ENCODE measurements around the gene ITPKC. TPM values are rescaled to one million over a fixed set of nuclear protein-coding genes. Genes with fewer than 3 reads are reported as not detected.

The ITPKC gene
- total RNA-seq, 5 donors from 2014 or later (not counting 1 experiment from before 2014, with no cell fraction given): 5.9 to 11.8 (median 9.3) TPM

GRCh38 chr19:40750874-40751537, 34.1 kb downstream of the ITPKC start, which contains the start of gene SNRPA:
TSS of gene SNRPA (plus strand) at chr19:40751203. CDS start at chr19:40751409, 206 bp downstream.
- Mint-ChIP-seq H3K36me3 (peaks cover 17% of the 10 kb centered on the region), H3K9me3 (no peaks in the 10 kb centered on the region), H3K27ac (peak within 1 kb of the TSS; percentile 98 to 99), H3K27me3 (no peaks in the 10 kb centered on the region), H3K4me1 (peaks cover 41 to 54% (median 51%) of the 10 kb centered on the region in 3 donors), H3K4me3 (peak within 1 kb of the TSS; percentile 91 to 100 (median 97))
- peaks cover 15 to 60% of the 10 kb centered on the region in 2 experiments for H3K4me1 ChIP-seq (ENCODE audit: control insufficient read depth in 1 of 2, extremely low read depth in 1 of 2, insufficient read depth in 2 of 2, low read length in 2 of 2)
- ChIA-PET CTCF (interaction anchor here in 1 of 2 donors (0.8 to 1.5 kb wide), 5 partner anchors 27 to 68 kb away, joined by 3 to 19 read pairs (median 8); partner anchors contain the start of genes EGLN2 and RAB4B), POLR2A (interaction anchor here in 1 of 2 donors (0.9 to 1.2 kb wide), 4 partner anchors 27 to 512 kb away, joined by 4 to 13 read pairs (median 6); partner anchors contain the start of genes COQ8B, EGLN2, ITPKC and RAB4B)
- ATAC-seq (replicated peaks in 1 of 4): peak; percentile 75 to 77 (median 75)
- H3K27ac ChIP-seq (ENCODE audit: low read length): peak within 1 kb of the TSS; percentile 83
- no peaks in the 10 kb centered on the region for H3K27me3 ChIP-seq (replicated peaks in 1 of 2; ENCODE audit: control insufficient read depth in 2 of 2, extremely low read depth in 1 of 2, insufficient read depth in 2 of 2, low read length in 1 of 2)
- no peaks in the 10 kb centered on the region for H3K9me3 ChIP-seq
- DNase-seq: peak in 33 of 35 experiments; percentile 88 to 98 (median 94)
- WGBS (ENCODE audit: insufficient coverage): under 1% methylated on average over 44 of the region's 46 CpGs
- H3K36me3 ChIP-seq (ENCODE audit: control insufficient read depth in 2 of 2, extremely low read depth in 1 of 2, insufficient read depth in 1 of 2, low read length in 1 of 2): peaks cover 4 to 5% of the 10 kb centered on the region in 2 donors
- H3K4me3 ChIP-seq (ENCODE audit: control insufficient read depth in 1 of 2, extremely low read depth in 1 of 2, low read length in 1 of 2): peak within 1 kb of the TSS; percentile 91 to 92

- H3K36me3 ChIP-seq (ENCODE audit: control insufficient read depth in 2 of 2, extremely low read depth in 1 of 2, insufficient read depth in 1 of 2, low read length in 1 of 2): peaks cover 5 to 17% of the 10 kb centered on the region in 2 donors
- no peaks in the 10 kb centered on the region for H3K9me3 ChIP-seq
- Mint-ChIP-seq H3K27me3 (no peaks in the 10 kb centered on the region), H3K27ac (peak overlapping the region; percentile 98 to 99), H3K36me3 (peaks cover 26% of the 10 kb centered on the region), H3K4me1 (peaks cover 55 to 63% (median 63%) of the 10 kb centered on the region in 3 donors), H3K4me3 (peak overlapping the region; percentile 91 to 100 (median 97)), H3K9me3 (no peaks in the 10 kb centered on the region)
- DNase-seq (no peak), ATAC-seq (replicated peaks in 1 of 4) (no peak)
- 27% methylated on average over 8 of the region's 12 CpGs for WGBS (ENCODE audit: insufficient coverage)
- peak overlapping the region; percentile 81 for H3K27ac ChIP-seq (ENCODE audit: low read length)
- peaks cover 17 to 73% of the 10 kb centered on the region in 2 experiments for H3K4me1 ChIP-seq (ENCODE audit: control insufficient read depth in 1 of 2, extremely low read depth in 1 of 2, insufficient read depth in 2 of 2, low read length in 2 of 2)
- peak overlapping the region; percentile 91 to 92 for H3K4me3 ChIP-seq (ENCODE audit: control insufficient read depth in 1 of 2, extremely low read depth in 1 of 2, low read length in 1 of 2)
- ChIA-PET POLR2A (interaction anchor here (0.6 to 1.5 kb wide), 5 partner anchors 25 to 896 kb away, joined by 4 to 17 read pairs (median 5); partner anchors contain the start of genes COQ8B (in 1 of the 2), ITPKC (in 1 of the 2) and RAB4B (in 1 of the 2)), CTCF (interaction anchor here (0.6 to 1.0 kb wide), 3 partner anchors 25 to 606 kb away, joined by 3 to 5 read pairs (median 5); no protein-coding TSS in a partner anchor)
- H3K27me3 ChIP-seq (replicated peaks in 1 of 2; ENCODE audit: control insufficient read depth in 2 of 2, extremely low read depth in 1 of 2, insufficient read depth in 2 of 2, low read length in 1 of 2): no peaks in the 10 kb centered on the region
These were observed 35.4 kb downstream of the ITPKC start for GRCh38 chr19:40752257-40752781.

DNA sequence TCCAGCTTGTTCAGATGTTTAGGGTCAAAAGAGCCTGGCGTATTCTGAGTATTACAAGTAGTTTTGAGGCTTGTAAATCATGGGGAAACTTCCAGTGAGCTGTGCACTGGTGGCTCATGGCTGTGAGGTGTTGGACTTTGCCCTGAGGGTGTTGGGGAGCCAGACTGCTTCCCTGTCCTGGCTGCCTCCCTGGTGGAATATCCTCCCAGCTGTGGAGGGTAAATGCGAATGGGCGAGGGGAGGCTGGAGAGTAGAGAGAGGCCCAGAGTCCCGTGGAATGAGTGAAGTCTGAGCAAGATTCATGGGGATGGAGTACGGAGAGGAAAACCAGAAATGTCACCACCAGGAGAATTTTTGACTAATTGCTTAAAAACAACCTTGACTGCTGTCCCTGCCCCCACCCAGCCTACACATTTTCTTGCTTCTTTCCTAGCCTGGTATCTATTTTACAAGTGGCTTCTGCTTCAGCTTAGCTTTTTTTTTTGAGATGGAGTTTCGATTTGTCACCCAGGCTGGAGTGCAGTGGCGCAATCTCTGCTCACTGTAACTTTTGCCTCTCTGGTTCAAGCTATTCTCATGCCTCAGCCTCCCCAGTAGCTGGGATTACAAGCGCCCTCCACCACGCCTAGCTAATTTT, 37.8 kb downstream of the ITPKC start:
- H3K4me3 ChIP-seq (ENCODE audit: control insufficient read depth in 1 of 2, extremely low read depth in 1 of 2, low read length in 1 of 2): peak overlapping the region; percentile 25
- H3K36me3 Mint-ChIP-seq: peaks cover 37% of the 10 kb centered on the region
- peaks cover 17 to 74% of the 10 kb centered on the region in 2 experiments for H3K4me1 ChIP-seq (ENCODE audit: control insufficient read depth in 1 of 2, extremely low read depth in 1 of 2, insufficient read depth in 2 of 2, low read length in 2 of 2)
- H3K27me3 Mint-ChIP-seq: no peaks in the 10 kb centered on the region
- peaks cover 18 to 37% of the 10 kb centered on the region in 2 donors for H3K36me3 ChIP-seq (ENCODE audit: control insufficient read depth in 2 of 2, extremely low read depth in 1 of 2, insufficient read depth in 1 of 2, low read length in 1 of 2)
- H3K9me3 ChIP-seq: no peaks in the 10 kb centered on the region
- WGBS (ENCODE audit: insufficient coverage): 10% methylated on average over 2 of the region's 9 CpGs
- no peak for ATAC-seq (replicated peaks in 1 of 4)
- H3K9me3 Mint-ChIP-seq: no peaks in the 10 kb centered on the region
- peaks cover 52 to 63% (median 63%) of the 10 kb centered on the region in 3 donors for H3K4me1 Mint-ChIP-seq
- peak in 2 of 35 experiments; percentile 8 to 46 for DNase-seq
- POLR2A ChIA-PET: interaction anchor here (0.6 to 1.3 kb wide), 7 partner anchors 23 to 591 kb away, joined by 3 to 15 read pairs (median 6); partner anchors contain the start of gene RAB4B (in 1 of the 2)
- CTCF ChIA-PET: interaction anchor here (0.6 to 1.3 kb wide), 9 partner anchors 17 to 695 kb away, joined by 3 to 8 read pairs (median 5); partner anchors contain the start of genes EGLN2 (in 1 of the 2) and RAB4B (in 1 of the 2)
- H3K27ac ChIP-seq (ENCODE audit: low read length): peak overlapping the region; percentile 46
- no peaks in the 10 kb centered on the region for H3K27me3 ChIP-seq (replicated peaks in 1 of 2; ENCODE audit: control insufficient read depth in 2 of 2, extremely low read depth in 1 of 2, insufficient read depth in 2 of 2, low read length in 1 of 2)
- peak overlapping the region; percentile 65 to 91 (median 79) for H3K4me3 Mint-ChIP-seq
- peak overlapping the region; percentile 64 to 88 for H3K27ac Mint-ChIP-seq

DNA sequence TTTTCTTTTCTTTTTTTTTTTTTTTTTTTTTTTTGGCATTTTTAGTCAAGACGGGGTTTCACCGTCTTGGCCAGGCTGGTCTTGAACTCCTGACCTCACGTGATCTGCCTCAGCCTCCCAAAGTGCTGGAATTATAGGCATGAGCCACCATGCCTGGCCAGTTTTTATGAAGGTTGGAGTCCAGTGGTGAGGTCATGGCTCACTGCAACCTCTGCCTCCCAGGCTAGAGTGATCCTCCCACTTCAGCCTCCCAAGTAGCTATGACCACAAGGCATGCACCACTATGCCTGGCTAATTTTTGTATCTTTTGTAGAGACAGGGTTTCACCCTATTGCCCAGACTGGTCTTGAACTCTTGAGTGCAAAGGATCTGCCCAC, 38.3 kb downstream of the ITPKC start:
- ChIA-PET POLR2A (interaction anchor here (0.6 to 1.3 kb wide), 4 partner anchors 22 to 419 kb away, joined by 3 to 6 read pairs (median 6); partner anchors contain the start of gene RAB4B (in 1 of the 2)), CTCF (interaction anchor here (0.6 to 1.3 kb wide), 8 partner anchors 22 to 696 kb away, joined by 3 to 8 read pairs (median 4); partner anchors contain the start of genes EGLN2 (in 1 of the 2) and RAB4B (in 1 of the 2))
- Mint-ChIP-seq H3K36me3 (peaks cover 42% of the 10 kb centered on the region), H3K27me3 (no peaks in the 10 kb centered on the region), H3K4me3 (peak overlapping the region; percentile 39 to 91 (median 65)), H3K27ac (no peak overlapping the region), H3K9me3 (no peaks in the 10 kb centered on the region), H3K4me1 (peaks cover 47 to 63% (median 58%) of the 10 kb centered on the region in 3 donors)
- Histone ChIP-seq H3K9me3 (no peaks in the 10 kb centered on the region), H3K4me3 (ENCODE audit: control insufficient read depth in 1 of 2, extremely low read depth in 1 of 2, low read length in 1 of 2) (peak overlapping the region in 1 of 2 donors; percentile 25), H3K27ac (ENCODE audit: low read length) (peak overlapping the region; percentile 46), H3K27me3 (replicated peaks in 1 of 2; ENCODE audit: control insufficient read depth in 2 of 2, extremely low read depth in 1 of 2, insufficient read depth in 2 of 2, low read length in 1 of 2) (no peaks in the 10 kb centered on the region), H3K36me3 (ENCODE audit: control insufficient read depth in 2 of 2, extremely low read depth in 1 of 2, insufficient read depth in 1 of 2, low read length in 1 of 2) (peaks cover 18 to 42% of the 10 kb centered on the region in 2 donors), H3K4me1 (ENCODE audit: control insufficient read depth in 1 of 2, extremely low read depth in 1 of 2, insufficient read depth in 2 of 2, low read length in 2 of 2) (peaks cover 17 to 69% of the 10 kb centered on the region in 2 experiments)
- ATAC-seq (replicated peaks in 1 of 4): no peak
- no peak for DNase-seq
- 67% methylated on average over 2 of the region's 3 CpGs for WGBS (ENCODE audit: insufficient coverage)

DNA sequence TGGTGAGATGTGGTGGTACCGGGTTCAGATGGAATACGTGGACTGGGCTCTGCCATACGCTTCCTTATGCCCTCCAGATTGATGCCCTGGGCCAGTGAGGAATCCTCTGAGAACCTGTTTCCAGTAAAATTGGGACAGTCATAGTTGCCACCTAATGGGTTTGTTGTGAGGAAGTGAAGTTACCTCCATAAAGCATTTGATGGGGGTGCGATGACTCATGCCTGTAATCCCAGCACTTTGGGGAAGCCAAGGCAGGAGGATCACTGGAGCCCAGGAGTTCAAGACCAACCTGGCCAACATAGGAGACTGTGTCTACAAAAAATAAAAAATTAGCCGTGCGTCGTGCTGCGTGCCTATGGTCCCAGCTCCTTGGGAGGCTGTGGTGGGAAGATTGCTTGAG, 38.9 kb downstream of the ITPKC start:
- WGBS (ENCODE audit: insufficient coverage): 95% methylated on average over 3 of the region's 8 CpGs
- H3K27me3 ChIP-seq (replicated peaks in 1 of 2; ENCODE audit: control insufficient read depth in 2 of 2, extremely low read depth in 1 of 2, insufficient read depth in 2 of 2, low read length in 1 of 2): no peaks in the 10 kb centered on the region

More for the DNA sequence above, 38.9 kb downstream of the ITPKC start:
- peak overlapping the region in 2 of 3 donors; percentile 39 to 91 for H3K4me3 Mint-ChIP-seq
- H3K36me3 ChIP-seq (ENCODE audit: control insufficient read depth in 2 of 2, extremely low read depth in 1 of 2, insufficient read depth in 1 of 2, low read length in 1 of 2): peaks cover 18 to 47% of the 10 kb centered on the region in 2 donors
- DNase-seq (no peak), ATAC-seq (replicated peaks in 1 of 4) (no peak)
- H3K4me3 ChIP-seq (ENCODE audit: control insufficient read depth in 1 of 2, extremely low read depth in 1 of 2, low read length in 1 of 2): no peak overlapping the region
- H3K27ac Mint-ChIP-seq: peak overlapping the region; percentile 75 to 76
- peaks cover 46 to 64% (median 58%) of the 10 kb centered on the region in 3 donors for H3K4me1 Mint-ChIP-seq
- no peaks in the 10 kb centered on the region for H3K27me3 Mint-ChIP-seq
- no peak overlapping the region for H3K27ac ChIP-seq (ENCODE audit: low read length)
- no peaks in the 10 kb centered on the region for H3K9me3 ChIP-seq
- H3K36me3 Mint-ChIP-seq: peaks cover 45% of the 10 kb centered on the region
- ChIA-PET CTCF (interaction anchor here (0.6 to 3.0 kb wide), 3 partner anchors 22 to 696 kb away, joined by 3 to 9 read pairs (median 7); partner anchors contain the start of gene RAB4B (in 1 of the 2)), POLR2A (interaction anchor here in 1 of 2 donors (0.7 kb wide), 1 partner anchor 583 kb away, joined by 5 read pairs; no protein-coding TSS in a partner anchor)
- H3K9me3 Mint-ChIP-seq: no peaks in the 10 kb centered on the region
- H3K4me1 ChIP-seq (ENCODE audit: control insufficient read depth in 1 of 2, extremely low read depth in 1 of 2, insufficient read depth in 2 of 2, low read length in 2 of 2): peaks cover 17 to 68% of the 10 kb centered on the region in 2 experiments
